Thymus (tissue), 11 donors: ENCODE results near the gene DNM2. TPM values are rescaled to one million over a fixed set of nuclear protein-coding genes. Genes with fewer than 3 reads are reported as not detected.

Experiments used
- DNase-seq, 9 donors: peaks; one replicate each; pipeline ENCODE4 v3.0.0-alpha.2; 2013; ENCODE audit warnings: low spot score in 9 of 9, low read depth in 6 of 9, missing footprints in 1 of 9
- H3K27ac ChIP-seq, 2 donors: one replicate each; pipeline ENCODE4 v1.5.1; 2013; ENCODE audit warnings: control low read depth in 1 of 2, low read depth in 1 of 2, low read length in 1 of 2, mild to moderate bottlenecking in 1 of 2, moderate library complexity in 1 of 2
- H3K27me3 ChIP-seq, 2 donors: one replicate each; pipeline ENCODE4 v1.5.1; 2013; ENCODE audit warnings: low read length in 1 of 2; ENCODE audit not compliant: control insufficient read depth in 2 of 2, insufficient read depth in 1 of 2
- H3K36me3 ChIP-seq, 2 donors: one replicate each; pipeline ENCODE4 v1.5.1; 2013; ENCODE audit warnings: low read length in 1 of 2, mild to moderate bottlenecking in 1 of 2, moderate library complexity in 1 of 2; ENCODE audit not compliant: control insufficient read depth in 2 of 2, insufficient read depth in 2 of 2
- H3K4me1 ChIP-seq, 2 donors: one replicate each; pipeline ENCODE4 v1.5.1; 2013; ENCODE audit warnings: low read length in 2 of 2; ENCODE audit not compliant: control insufficient read depth in 2 of 2, insufficient read depth in 2 of 2
- H3K4me3 ChIP-seq, 2 donors: one replicate each; pipeline ENCODE4 v1.5.1; 2013; ENCODE audit warnings: low read length in 2 of 2, control low read depth in 1 of 2, mild to moderate bottlenecking in 1 of 2
- H3K9me3 ChIP-seq, 2 donors: one replicate each; pipeline ENCODE4 v1.5.1; 2013; ENCODE audit warnings: low read length in 1 of 2, mild to moderate bottlenecking in 1 of 2; ENCODE audit not compliant: control insufficient read depth in 2 of 2, insufficient read depth in 1 of 2
- WGBS: extraction: QIAGEN DNeasy Blood & Tissue Kit; methylation state at CpG from one replicate; pipeline ENCODE4 v1.1.7; 2013; 5-methylcytosine and 5-hydroxymethylcytosine counted together
- polyA plus RNA-seq: library from polyadenylated mRNA; stranded (reverse); fragments of 200-250 nt; gene quantifications from one replicate; pipeline ENCODE4 v1.2.3, GENCODE V29; 2013
- total RNA-seq: library from RNA; stranded (reverse); fragments of 120-200 nt; gene quantifications from one replicate; pipeline ENCODE4 v1.2.4, GENCODE V29; 2013
- donor health status: healthy.

Gene DNM2
- total and polyA plus RNA-seq, 2 donors, result 49.0 to 102 TPM

DNA sequence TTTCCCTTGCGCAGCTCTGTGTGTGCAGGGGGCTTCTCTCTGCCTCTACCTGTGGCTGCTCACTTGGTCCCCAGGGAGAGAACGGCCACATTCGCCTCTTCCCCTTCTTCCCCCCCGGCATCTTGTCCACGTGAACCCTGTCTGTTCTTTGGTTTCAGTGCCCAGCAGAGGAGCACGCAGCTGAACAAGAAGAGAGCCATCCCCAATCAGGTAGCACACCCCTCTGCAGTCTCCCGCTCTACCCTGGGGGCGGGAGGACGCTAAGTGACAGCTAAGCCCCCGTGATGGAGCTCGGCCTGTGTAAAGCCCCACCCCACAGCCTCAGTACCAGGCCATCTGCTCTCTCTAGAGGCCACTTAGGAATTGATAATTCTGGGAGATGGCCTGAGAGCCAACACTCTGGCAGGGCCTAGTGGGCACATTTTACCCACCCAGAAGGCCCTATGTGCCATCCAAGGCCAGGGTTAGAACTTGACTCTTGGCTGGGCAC is 87.9 kb downstream of the DNM2 start:
- Histone ChIP-seq H3K36me3 (peaks cover 66 to 69% of the 10 kb centered on the region in 2 donors), H3K27ac (no peak overlapping the region), H3K4me1 (no peaks in the 10 kb centered on the region), H3K27me3 (no peaks in the 10 kb centered on the region), H3K9me3 (no peaks in the 10 kb centered on the region), H3K4me3 (no peak overlapping the region)
- WGBS, result 96% methylated on average over 11 of the region's 11 CpGs
- DNase-seq, result no peak

DNA sequence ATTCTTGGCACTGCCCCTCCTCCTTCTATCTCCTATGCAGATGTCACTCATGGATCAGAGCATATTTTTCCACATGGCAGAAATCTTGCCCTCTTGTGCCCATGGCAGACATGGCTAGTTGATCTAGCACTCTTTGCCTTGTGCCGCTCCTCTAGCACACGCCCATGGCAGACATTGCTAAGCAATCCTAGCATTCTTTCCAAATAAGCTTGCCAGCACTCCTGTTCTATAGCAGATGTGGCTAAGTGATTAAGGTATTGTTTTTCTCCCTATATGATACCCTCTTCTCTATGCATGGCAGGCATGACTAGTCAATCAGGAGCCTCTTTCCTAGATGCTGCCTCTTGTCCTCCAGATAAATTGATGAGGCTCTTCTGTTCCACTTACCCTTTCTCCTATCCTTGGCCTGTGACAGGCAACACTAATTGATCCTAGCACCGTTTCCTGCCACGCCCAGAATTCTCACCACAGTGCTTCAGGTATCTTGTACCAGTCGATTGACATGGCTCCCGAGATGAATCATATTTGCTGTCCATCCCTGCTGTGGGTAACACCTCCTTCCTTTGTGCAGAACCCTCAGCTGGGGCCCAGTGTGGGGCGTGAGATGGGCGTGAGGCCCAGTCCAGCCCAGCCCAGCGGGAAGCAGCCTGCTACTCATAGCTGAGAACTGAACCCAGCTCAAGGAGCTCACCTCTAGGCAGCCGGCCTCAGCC is 91.2 kb downstream of the DNM2 start:
- Histone ChIP-seq H3K36me3 (peaks cover 60 to 64% of the 10 kb centered on the region in 2 donors), H3K4me1 (peaks cover 0 to 3% of the 10 kb centered on the region in 2 donors), H3K27me3 (no peaks in the 10 kb centered on the region), H3K4me3 (no peak overlapping the region), H3K9me3 (no peaks in the 10 kb centered on the region), H3K27ac (no peak overlapping the region)
- WGBS, result 91% methylated on average over 10 of the region's 10 CpGs
- no peak for DNase-seq

DNA sequence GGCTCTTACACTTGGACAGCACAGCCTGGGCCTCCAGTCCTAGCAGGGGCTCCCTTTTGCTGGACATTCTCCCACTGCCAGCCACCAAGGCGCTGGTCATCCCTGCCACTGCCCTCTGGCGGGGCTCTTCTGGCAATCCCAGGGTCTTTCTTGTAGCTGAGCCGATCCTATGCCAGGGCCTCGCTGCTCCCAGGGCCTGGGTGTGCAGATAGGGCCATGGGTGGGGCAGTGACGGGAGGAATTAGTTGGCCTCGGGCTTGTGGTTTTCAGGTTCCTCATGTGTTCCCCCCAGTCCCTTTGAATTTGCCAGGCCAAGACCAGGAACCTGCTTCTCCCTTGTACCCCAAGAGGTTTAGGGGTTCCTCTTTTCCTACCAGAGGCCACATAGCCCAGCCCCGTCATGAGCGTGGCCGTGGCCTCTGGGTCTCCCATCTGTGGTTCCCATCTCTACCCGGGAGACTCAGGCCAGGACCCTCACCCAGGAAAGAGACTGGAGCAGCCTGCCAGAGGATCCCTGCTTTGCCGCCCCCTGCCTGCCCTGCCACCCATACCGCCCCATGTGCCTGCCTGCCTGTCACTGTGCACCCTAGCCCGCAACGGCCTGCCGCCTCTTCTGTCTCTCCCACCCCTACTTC is 91.9 kb downstream of the DNM2 start:
- DNase-seq, result no peak
- 87% methylated on average over 15 of the region's 15 CpGs for WGBS
- H3K27ac ChIP-seq, result no peak overlapping the region
- peaks cover 0 to 3% of the 10 kb centered on the region in 2 donors for H3K4me1 ChIP-seq
- H3K27me3 ChIP-seq, result no peaks in the 10 kb centered on the region
- H3K4me3 ChIP-seq, result no peak overlapping the region
- peaks cover 57 to 60% of the 10 kb centered on the region in 2 donors for H3K36me3 ChIP-seq
- H3K9me3 ChIP-seq, result no peaks in the 10 kb centered on the region

DNA sequence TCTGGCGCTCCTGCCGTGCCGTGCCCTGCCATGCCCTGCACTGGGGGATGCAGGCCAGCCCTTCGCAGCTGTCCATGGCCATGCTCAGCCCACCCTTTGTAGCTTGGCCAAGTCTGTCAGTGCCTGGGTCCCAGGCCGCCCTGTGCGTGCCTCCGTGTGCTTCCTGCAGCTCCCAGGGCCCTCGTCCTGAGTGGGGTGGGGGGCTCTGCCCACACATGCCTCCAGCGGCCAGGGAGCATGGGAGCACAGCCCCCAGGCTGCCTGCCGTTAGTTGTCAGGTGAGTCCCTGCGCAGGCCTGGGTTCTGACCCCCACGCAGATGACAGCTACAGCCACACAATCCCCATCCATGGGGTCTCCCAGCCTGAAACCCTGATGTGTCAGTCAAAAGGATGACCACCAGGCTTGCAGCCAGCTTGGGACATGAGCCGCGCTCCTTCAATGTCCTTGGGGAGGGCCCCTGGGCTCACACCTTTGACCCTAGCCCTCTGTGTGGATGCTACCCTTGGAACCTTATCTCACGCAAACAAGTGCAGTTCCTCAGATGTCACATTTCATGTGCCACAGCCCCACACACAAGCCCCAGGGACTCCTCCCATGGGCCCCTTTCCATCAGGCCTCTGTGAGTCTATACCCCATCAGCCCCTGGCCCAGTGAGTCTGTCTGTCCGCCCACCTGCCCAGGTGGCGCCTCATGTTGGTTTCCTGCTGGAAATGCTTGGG is 93.7 kb downstream of the DNM2 start:
- peaks cover 63 to 64% of the 10 kb centered on the region in 2 donors for H3K36me3 ChIP-seq
- no peaks in the 10 kb centered on the region for H3K27me3 ChIP-seq
- peaks cover 0 to 3% of the 10 kb centered on the region in 2 donors for H3K4me1 ChIP-seq
- no peak overlapping the region for H3K27ac ChIP-seq
- no peaks in the 10 kb centered on the region for H3K9me3 ChIP-seq
- H3K4me3 ChIP-seq, result no peak overlapping the region
- 97% methylated on average over 17 of the region's 17 CpGs for WGBS
- no peak for DNase-seq

DNA sequence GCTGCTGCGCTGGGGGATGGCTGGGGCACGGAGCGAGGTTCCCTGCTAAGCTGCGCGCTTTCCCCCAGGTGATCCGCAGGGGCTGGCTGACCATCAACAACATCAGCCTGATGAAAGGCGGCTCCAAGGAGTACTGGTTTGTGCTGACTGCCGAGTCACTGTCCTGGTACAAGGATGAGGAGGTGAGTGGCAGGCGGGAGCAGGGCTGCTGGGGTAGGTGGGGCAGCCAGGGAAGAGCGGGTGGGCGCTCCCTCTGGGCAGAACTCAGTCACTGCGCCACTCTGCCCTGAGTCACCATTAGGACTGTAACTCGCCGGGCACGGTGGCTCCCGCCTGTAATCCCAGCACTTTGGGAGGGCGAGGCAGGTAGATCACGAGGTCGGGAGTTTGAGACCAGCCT is 94.3 kb downstream of the DNM2 start:
- Histone ChIP-seq H3K27ac (no peak overlapping the region), H3K36me3 (peaks cover 66 to 71% of the 10 kb centered on the region in 2 donors), H3K4me3 (no peak overlapping the region), H3K27me3 (no peaks in the 10 kb centered on the region), H3K4me1 (peaks cover 0 to 3% of the 10 kb centered on the region in 2 donors), H3K9me3 (no peaks in the 10 kb centered on the region)
- WGBS, result 98% methylated on average over 19 of the region's 19 CpGs
- no peak for DNase-seq

DNA sequence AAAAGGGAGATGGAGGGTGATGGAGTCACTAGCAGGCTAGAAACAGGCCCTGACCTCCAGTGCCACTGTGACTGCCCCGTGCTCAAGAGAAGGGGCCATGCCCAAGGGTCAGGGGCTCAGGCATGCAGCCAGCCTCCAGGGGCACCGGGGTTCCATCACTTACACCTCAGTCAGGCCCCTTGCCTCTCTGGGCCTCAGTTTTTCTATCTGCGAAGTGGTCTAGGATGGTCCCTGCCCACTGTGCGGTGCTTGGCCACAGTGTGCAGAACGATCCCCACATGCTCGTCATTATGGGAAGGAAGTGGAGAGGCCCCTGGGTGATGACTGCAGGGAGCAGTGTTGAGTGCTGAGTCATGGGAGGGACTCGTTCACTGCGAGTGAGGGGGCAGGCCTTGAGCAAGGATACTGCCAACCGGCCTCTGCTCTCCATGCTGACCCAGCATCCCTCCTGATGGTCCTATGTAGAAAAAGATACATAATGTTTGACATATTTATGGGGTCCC is 95.1 kb downstream of the DNM2 start:
- 47% methylated on average over 9 of the region's 9 CpGs for WGBS
- DNase-seq, result no peak
- Histone ChIP-seq H3K4me1 (peaks cover 0 to 3% of the 10 kb centered on the region in 2 donors), H3K27ac (no peak overlapping the region), H3K9me3 (no peaks in the 10 kb centered on the region), H3K36me3 (peaks cover 66 to 73% of the 10 kb centered on the region in 2 donors), H3K4me3 (no peak overlapping the region), H3K27me3 (no peaks in the 10 kb centered on the region)

DNA sequence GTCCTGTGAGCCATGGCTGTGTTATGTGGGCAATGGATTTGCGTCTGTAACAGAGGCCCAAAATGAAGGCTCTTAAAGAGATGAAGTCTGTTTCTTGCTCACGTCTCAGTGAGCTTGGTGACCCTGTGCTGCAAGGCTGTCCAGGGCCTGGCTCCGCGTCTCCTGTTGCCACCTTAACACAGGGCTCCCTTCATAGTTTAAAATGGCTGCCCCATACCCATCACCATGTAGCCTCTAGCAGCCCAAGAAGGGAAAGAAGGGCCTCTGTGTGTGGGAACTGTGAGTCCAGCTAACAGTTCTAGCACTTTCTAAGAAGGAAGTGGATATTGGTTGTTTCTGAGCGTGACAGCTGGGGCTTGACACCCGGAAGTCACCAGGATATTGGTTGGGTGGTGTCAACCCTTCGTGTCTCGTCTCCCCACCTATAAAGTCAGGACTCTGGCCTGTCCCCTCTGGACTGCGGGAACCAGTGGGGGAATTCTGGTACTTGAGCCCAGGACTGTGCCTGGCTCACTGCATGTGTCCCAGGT is 97.2 kb downstream of the DNM2 start:
- DNase-seq, result no peak
- peaks cover 0 to 3% of the 10 kb centered on the region in 2 donors for H3K4me1 ChIP-seq

DNA sequence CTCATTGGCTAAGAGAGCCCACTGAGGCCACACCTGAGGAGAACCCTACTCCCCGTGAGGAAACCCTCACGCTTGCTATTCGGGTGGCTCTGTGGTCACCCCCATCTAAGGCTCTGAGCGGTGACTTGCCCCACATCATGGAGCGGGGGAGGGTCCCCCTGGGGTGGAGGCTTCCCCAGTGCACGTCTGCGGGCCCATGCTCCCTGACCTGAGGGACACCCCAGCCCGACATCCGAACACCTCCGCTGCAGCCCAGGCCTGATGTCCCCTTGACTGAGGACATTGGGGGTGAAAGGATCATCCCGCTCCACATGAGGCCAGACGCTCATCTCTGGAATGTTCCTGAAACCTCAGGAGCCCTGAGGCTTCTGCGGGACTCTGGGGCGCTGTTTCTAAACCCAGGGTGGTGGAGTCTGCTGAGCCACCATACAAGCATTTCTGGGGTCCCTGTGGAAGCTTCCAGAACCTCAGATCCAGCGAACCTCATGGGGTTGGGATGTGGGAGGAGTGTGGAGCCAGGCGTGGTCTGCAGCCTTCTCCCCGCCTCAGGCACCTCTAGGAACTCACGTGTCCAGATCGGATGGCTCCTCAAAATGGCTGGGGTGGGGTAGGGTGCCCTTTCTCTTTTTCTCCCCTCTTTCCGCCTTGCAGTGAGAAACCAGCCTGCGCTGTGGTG is 98.2 kb downstream of the DNM2 start:
- no peaks in the 10 kb centered on the region for H3K9me3 ChIP-seq
- WGBS, result 96% methylated on average over 21 of the region's 21 CpGs
- DNase-seq, result no peak
- peaks cover 0 to 3% of the 10 kb centered on the region in 2 donors for H3K4me1 ChIP-seq
- no peaks in the 10 kb centered on the region for H3K27me3 ChIP-seq
- no peak overlapping the region for H3K27ac ChIP-seq
- peaks cover 68 to 74% of the 10 kb centered on the region in 2 donors for H3K36me3 ChIP-seq
- no peak overlapping the region for H3K4me3 ChIP-seq

More for the DNA sequence above, 97.2 kb downstream of the DNM2 start:
- H3K27ac ChIP-seq, result no peak overlapping the region
- 98% methylated on average over 9 of the region's 9 CpGs for WGBS
- H3K36me3 ChIP-seq, result peaks cover 68 to 74% of the 10 kb centered on the region in 2 donors
- no peak overlapping the region for H3K4me3 ChIP-seq
- H3K27me3 ChIP-seq, result no peaks in the 10 kb centered on the region
- H3K9me3 ChIP-seq, result no peaks in the 10 kb centered on the region
